Right atrium auricular region (tissue), 2 donors: ENCODE data around the gene KIF3A. TPM values are rescaled to one million over a fixed set of nuclear protein-coding genes. Genes with fewer than 3 reads are reported as not detected.

ENCODE experiments used
- DNase-seq: peaks from one replicate; pipeline ENCODE4 v3.0.0-alpha.2; 2019; ENCODE audit warnings: low spot score
- H3K27ac ChIP-seq, 2 donors: fragments of 200-600 bp; sonication (generic); 1 replicate in 1 of 2; 2 replicates in 1 of 2; pipeline ENCODE4 v1.5.1; 2016 to 2019
- H3K27me3 ChIP-seq, 2 donors: fragments of 200-600 bp; sonication (generic); one replicate each; pipeline versions ENCODE4 v1.5.1 to v1.6.0; 2017 to 2019
- H3K36me3 ChIP-seq: fragments of 200-600 bp; sonication (generic); one replicate; pipeline ENCODE4 v1.5.1; 2016
- H3K4me1 ChIP-seq, 2 donors: fragments of 200-600 bp; sonication (generic); one replicate each; pipeline versions ENCODE4 v1.5.1 to v1.6.0; 2017 to 2019
- H3K4me3 ChIP-seq, 2 donors: fragments of 200-600 bp; sonication (generic); 1 replicate in 1 of 2; 2 replicates in 1 of 2; pipeline ENCODE4 v1.5.1; 2017 to 2019; ENCODE audit warnings: mild to moderate bottlenecking in 1 of 2, moderate library complexity in 1 of 2
- H3K9me3 ChIP-seq, 2 donors: fragments of 200-600 bp; sonication (generic); one replicate each; pipeline ENCODE4 v1.5.1; 2019
- total RNA-seq, 2 donors: library from RNA; depleted of rRNA; stranded (reverse); fragments of >200 nt; gene quantifications; one replicate each; pipeline ENCODE4 v1.1.0, GENCODE V29; 2016
- TF ChIP-seq, protein P1 (sequence below), 2 donors: fragments of 200-600 bp; sonication (generic); IDR thresholded peaks; one replicate each; pipeline ENCODE4 v1.5.1; 2019; ENCODE audit warnings: antibody characterized with exemption in 2 of 2

The KIF3A gene
- total RNA-seq, 2 donors from 2014 or later: 5.6 to 7.2 TPM

DNA sequence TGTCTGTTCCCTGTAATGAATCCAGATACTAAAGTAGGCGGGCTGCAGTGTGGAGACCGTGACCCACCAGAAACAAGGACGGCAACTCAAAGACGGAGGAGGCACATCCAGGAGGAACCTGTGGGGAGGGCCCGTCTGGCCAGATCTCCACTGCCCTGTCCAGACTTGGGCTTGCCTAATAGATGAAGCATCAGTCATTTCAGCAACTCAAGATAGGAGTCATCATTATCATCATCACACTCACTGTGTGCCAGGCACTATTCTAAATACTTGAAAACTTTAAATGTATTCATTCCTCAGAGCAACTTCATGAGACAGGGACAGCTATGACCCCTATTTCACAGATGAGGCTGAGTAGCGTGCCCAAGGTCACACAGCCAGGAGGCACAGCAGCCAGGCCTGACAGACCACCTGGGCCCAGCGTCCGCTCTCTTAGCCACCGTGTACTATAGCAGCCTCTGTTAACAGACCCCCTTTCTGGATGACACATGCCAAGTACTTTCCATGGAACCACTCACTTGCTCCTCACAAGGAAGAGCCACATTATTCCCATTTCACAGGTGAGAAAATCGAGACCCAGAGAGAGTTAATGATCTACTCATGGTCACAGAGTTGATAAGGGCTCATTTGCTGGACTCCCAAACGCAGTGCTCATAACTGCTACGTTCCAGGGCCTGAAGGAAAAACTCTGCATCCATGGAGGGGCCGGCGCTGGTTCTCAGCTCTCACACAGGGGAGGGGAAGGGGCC is 68.5 kb downstream of the KIF3A start:
- no peak overlapping the region for H3K4me3 ChIP-seq
- H3K4me1 ChIP-seq: no peaks in the 10 kb centered on the region
- no peak for DNase-seq

DNA sequence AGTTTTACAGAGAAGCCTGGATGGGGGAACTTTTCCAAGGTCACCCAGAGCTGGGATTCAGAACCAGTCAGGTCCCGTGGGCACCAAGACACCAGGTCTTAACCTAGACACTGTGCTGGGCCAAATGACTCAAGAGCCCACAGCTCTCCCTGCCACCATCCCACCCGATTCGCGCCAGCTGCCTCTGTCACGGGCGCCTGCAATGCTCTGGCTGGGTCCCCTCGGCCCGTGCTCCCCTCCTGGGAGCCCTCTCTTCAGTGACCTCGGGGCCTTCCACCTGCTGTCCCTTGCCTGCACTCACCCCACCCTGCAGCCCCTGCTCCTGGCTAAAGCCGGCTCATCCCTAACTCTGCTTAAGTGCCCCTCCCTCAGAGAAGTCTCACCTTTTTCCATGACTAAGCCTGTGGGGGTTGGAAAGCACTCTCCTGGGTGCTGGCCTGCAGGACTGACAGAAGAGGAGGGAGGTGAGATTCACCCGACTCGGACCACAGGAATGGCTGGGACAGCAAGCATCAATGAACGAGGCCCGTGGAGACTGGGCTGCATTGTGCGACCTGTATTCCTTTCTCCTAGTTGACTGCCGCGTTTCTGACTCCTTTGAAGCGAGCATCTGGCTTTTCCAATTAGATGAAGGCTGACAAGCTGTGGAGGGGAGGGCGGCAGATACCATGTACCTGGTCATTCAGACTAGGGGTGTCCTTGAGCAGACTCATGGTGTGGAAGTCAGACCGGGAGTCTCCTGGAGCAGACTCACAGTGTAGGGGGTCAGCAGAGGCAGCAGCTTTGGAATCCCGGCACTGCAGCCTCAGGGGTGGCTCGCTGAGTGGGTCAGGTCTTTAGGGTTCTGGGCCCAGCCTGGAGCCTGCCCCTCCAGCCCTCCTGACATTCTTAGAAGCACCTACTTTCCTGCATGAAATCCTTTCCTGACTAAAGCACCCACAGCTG is 69.3 kb downstream of the KIF3A start:
- H3K27ac ChIP-seq: no peak overlapping the region
- no peaks in the 10 kb centered on the region for H3K4me1 ChIP-seq
- H3K9me3 ChIP-seq: no peaks in the 10 kb centered on the region
- H3K27me3 ChIP-seq: no peaks in the 10 kb centered on the region
- TF ChIP-seq, protein P1, sequence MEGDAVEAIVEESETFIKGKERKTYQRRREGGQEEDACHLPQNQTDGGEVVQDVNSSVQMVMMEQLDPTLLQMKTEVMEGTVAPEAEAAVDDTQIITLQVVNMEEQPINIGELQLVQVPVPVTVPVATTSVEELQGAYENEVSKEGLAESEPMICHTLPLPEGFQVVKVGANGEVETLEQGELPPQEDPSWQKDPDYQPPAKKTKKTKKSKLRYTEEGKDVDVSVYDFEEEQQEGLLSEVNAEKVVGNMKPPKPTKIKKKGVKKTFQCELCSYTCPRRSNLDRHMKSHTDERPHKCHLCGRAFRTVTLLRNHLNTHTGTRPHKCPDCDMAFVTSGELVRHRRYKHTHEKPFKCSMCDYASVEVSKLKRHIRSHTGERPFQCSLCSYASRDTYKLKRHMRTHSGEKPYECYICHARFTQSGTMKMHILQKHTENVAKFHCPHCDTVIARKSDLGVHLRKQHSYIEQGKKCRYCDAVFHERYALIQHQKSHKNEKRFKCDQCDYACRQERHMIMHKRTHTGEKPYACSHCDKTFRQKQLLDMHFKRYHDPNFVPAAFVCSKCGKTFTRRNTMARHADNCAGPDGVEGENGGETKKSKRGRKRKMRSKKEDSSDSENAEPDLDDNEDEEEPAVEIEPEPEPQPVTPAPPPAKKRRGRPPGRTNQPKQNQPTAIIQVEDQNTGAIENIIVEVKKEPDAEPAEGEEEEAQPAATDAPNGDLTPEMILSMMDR (IDR thresholded peaks at IDR 0.05): no peak
- H3K4me3 ChIP-seq: no peak overlapping the region
- no peaks in the 10 kb centered on the region for H3K36me3 ChIP-seq
- DNase-seq: no peak

More for the DNA sequence above, 68.5 kb downstream of the KIF3A start:
- Histone ChIP-seq H3K9me3 (no peaks in the 10 kb centered on the region), H3K27me3 (no peaks in the 10 kb centered on the region), H3K36me3 (no peaks in the 10 kb centered on the region), H3K27ac (no peak overlapping the region)
- TF ChIP-seq, protein P1 (IDR thresholded peaks at IDR 0.05): no peak

DNA sequence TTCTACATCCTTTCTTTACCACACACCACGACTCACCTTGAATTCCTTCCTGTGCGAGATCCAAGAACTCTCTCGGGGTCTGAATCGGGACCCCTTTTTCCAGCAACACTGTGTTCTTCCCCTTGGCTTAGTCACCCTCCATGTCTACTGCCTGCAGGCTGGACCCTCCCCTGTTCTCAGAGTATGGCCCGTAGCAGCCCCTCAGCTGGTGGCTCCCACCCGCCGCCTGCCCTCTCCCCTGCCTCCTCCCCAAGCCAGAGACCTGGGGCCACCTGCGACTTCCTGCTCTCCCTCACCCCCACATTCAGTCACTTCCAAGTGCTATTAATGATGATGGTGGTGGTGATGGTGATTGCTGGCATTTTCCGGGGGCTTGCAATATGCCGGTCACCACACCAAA is 70.0 kb downstream of the KIF3A start:
- no peaks in the 10 kb centered on the region for H3K27me3 ChIP-seq
- DNase-seq: no peak
- no peaks in the 10 kb centered on the region for H3K36me3 ChIP-seq
- H3K9me3 ChIP-seq: no peaks in the 10 kb centered on the region
- TF ChIP-seq, protein P1 (IDR thresholded peaks at IDR 0.05): no peak
- H3K4me3 ChIP-seq: no peak overlapping the region
- H3K4me1 ChIP-seq: no peaks in the 10 kb centered on the region
- no peak overlapping the region for H3K27ac ChIP-seq

DNA sequence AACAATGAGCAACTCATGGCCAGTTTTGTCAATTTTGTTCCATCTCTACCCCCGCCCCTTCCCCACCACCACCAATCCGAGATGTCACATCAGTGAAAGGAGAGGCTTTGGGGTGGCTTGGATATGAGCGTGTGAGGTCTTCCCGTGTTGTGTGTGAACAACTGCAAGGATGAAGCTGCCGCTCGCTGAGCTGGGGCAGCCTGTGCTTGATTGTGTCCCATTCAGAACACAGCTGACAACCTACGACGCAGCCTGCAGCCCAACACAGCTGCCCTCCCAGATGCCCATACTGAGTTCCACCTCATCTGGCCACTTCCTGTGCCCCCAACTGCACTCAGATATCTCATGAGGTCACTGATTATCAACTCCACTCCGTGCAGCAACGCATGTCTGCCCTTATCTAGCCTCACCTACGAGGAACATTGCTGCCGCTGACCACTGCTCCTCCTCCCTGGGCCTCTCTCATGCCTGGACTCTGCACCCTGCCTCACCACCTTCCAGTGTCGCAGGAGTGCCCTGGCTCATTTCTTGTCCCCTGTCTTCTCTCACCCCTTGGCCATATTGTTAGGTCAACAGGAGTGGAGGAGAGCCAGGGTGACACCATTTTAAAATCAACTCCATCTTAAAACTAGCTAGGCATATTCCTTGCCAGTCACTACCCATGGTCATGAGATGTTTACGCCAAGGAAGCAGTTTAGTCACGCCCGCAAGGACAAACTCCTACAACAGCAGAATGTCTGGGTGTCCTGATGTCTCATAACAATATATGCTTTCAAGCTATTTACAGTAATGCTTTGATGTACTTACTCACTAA is 70.8 kb downstream of the KIF3A start:
- Histone ChIP-seq H3K27me3 (no peaks in the 10 kb centered on the region), H3K9me3 (no peaks in the 10 kb centered on the region), H3K4me1 (no peaks in the 10 kb centered on the region), H3K36me3 (no peaks in the 10 kb centered on the region), H3K27ac (no peak overlapping the region), H3K4me3 (no peak overlapping the region)
- DNase-seq: no peak
- TF ChIP-seq, protein P1 (IDR thresholded peaks at IDR 0.05): no peak

DNA sequence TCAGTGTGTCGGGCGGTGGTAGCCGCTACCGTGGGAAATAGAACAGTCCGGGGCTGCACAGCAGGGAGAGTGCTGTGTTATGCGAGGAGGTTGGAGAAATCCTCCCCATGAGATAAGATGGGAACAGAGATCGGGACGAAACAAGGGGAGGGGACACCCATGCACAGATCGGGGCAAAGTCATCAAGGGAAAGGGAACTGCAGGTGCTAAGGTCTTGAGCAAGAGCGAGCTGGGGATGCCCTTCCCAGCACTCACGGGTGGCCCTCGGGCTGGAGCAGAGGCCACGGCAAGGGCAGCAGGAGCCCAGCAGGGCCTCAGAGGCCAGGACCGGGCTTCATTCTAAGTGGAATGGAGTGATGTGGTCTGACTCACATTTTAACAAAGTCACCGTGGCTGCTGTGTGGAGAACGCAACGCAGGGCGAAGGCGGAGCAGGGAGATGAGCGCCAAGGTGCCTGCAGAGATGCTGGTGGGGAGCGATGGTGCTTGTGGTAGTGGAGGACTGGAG is 71.7 kb downstream of the KIF3A start:
- DNase-seq: no peak
- TF ChIP-seq, protein P1 (IDR thresholded peaks at IDR 0.05): no peak
- Histone ChIP-seq H3K4me1 (no peaks in the 10 kb centered on the region), H3K27ac (no peak overlapping the region), H3K4me3 (no peak overlapping the region), H3K9me3 (no peaks in the 10 kb centered on the region), H3K27me3 (no peaks in the 10 kb centered on the region), H3K36me3 (no peaks in the 10 kb centered on the region)
